PC-9 (cell line): ENCODE results near the gene FANCF. TPM values are rescaled to one million over a fixed set of nuclear protein-coding genes. Genes with fewer than 3 reads are reported as not detected.

Experiments used
- BruUV-seq: library from RNA; stranded (reverse); fragments of 400-500 nt; replicated peaks from 2 replicates; lab custom pipeline; 2021; lab: Mats Ljungman, UMichigan
- CTCF ChIA-PET: fragments of 300-600 bp; sonication (Branson Sonifier 250); formaldehyde crosslinking; loops from one replicate; lab custom pipeline; 2022; ENCODE audit warnings: antibody characterized with exemption; lab: Charles Lee
- POLR2A ChIA-PET: fragments of 300-600 bp; sonication (Branson Sonifier 250); formaldehyde crosslinking; loops from one replicate; lab custom pipeline; 2022; ENCODE audit warnings: antibody characterized with exemption; ENCODE audit not compliant: unreplicated experiment; lab: Charles Lee
- DNase-seq, 2 experiments: peaks; one replicate each; pipeline versions ENCODE4 v3.0.0 to v3.0.0-alpha.2; 2015 to 2022; ENCODE audit warnings: mixed read lengths in 1 of 2
- H2AFZ ChIP-seq: fragments of 200-600 bp; sonication (generic); 2 replicates; pipeline ENCODE4 v1.8.1; 2017; ENCODE audit warnings: antibody characterized with exemption
- H3F3A ChIP-seq: fragments of 200-600 bp; sonication (generic); 2 replicates; pipeline ENCODE4 v1.8.1; 2017; ENCODE audit warnings: antibody characterized with exemption, mild to moderate bottlenecking, low read depth; ENCODE audit not compliant: insufficient read depth
- H3K27ac ChIP-seq: fragments of 200-600 bp; sonication (generic); 2 replicates; pipeline ENCODE4 v1.6.1; 2016; ENCODE audit warnings: mixed run types
- H3K27me3 ChIP-seq: fragments of 200-600 bp; sonication (generic); 2 replicates; pipeline ENCODE4 v1.6.1; 2016; ENCODE audit warnings: low read depth, mixed run types; ENCODE audit not compliant: insufficient read depth
- H3K36me3 ChIP-seq: fragments of 200-600 bp; sonication (generic); 2 replicates; pipeline ENCODE4 v1.6.1; 2016; ENCODE audit warnings: low read depth, mixed run types
- H3K4me1 ChIP-seq: fragments of 200-600 bp; sonication (generic); replicated peaks from 2 replicates; pipeline ENCODE4 v1.6.1; 2016; ENCODE audit warnings: mixed run types; ENCODE audit not compliant: insufficient read depth
- H3K4me2 ChIP-seq: fragments of 200-600 bp; sonication (generic); 2 replicates; pipeline ENCODE4 v1.6.1; 2017; ENCODE audit warnings: mixed run types
- H3K4me3 ChIP-seq: fragments of 200-600 bp; sonication (generic); 2 replicates; pipeline ENCODE4 v1.6.1; 2016; ENCODE audit warnings: mixed run types
- H3K79me2 ChIP-seq: fragments of 200-600 bp; sonication (generic); 2 replicates; pipeline ENCODE4 v1.6.1; 2017; ENCODE audit warnings: low read depth, mixed run types
- H3K9me2 ChIP-seq: fragments of 200-600 bp; sonication (generic); 2 replicates; pipeline ENCODE4 v1.8.1; 2017; ENCODE audit warnings: mild to moderate bottlenecking; ENCODE audit not compliant: insufficient read depth
- H3K9me3 ChIP-seq: fragments of 200-600 bp; sonication (generic); 2 replicates; pipeline ENCODE4 v1.8.1; 2016; ENCODE audit warnings: low read depth; ENCODE audit not compliant: insufficient read depth
- H4K20me1 ChIP-seq: fragments of 200-600 bp; sonication (generic); 2 replicates; pipeline ENCODE4 v1.8.1; 2017; ENCODE audit not compliant: insufficient read depth
- EZH2 ChIP-seq: fragments of 200-600 bp; sonication (generic); IDR thresholded peaks from 2 replicates; pipeline ENCODE4 v1.8.0; 2017; ENCODE audit warnings: antibody characterized with exemption, low read depth
- intact Hi-C: fragments of 100-400 bp; cut with micrococcal nuclease; formaldehyde crosslinking; loops from one replicate; pipeline ENCODE4 v1.10.0; 2022; ENCODE audit not compliant: unreplicated experiment
- total RNA-seq: library from RNA; stranded (reverse); gene quantifications from 2 replicates; pipeline ENCODE4 v1.2.3, GENCODE V29; 2021
- TF ChIP-seq, protein P1 (sequence below): fragments of 200-600 bp; sonication (generic); conservative IDR thresholded peaks from 2 replicates; pipeline ENCODE4 v1.6.1; 2017; ENCODE audit warnings: mixed run types, antibody characterized with exemption, mild to moderate bottlenecking, moderate library complexity

Gene FANCF
- total RNA-seq, 1 experiment from 2014 or later = 8.0 TPM

DNA sequence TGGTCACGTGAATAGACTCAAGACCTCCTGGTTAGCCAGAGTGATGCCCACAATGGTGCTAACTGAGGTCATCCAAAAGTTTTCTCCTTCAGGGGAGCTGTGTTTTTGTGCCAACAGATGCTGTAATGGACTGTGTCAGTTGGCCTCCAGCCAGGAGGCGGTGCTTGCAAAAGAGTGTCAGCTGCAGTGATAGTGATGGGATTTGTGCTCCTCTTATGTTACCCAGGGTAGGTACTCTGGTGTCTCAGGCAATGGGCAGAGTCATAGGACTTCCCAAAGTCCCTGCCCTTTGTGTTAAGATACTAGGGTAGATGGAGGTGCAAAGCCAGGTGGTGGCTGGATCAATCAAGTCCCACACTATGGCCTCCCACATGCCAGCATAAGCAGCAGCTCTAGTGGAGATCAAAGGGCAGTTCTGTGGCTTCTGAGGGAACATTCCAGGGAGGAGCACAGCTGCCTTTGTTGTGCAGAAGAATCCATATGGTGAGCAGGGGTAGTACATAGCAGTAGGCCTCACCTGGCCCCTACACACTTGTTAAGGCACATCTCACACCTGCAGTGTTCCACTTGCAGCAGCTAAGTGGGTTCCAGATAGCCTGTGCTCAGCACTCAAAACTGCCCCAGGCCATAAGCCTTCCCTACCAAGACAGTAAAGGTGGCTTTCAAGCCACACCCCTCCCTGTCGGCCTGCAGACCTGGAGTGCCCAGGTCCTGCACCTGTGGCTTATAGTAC, 9.4 kb upstream of the FANCF start:
- intact Hi-C loops = no loop called here
- Histone ChIP-seq H3K4me3 (no peak overlapping the region), H3K27ac (no peak overlapping the region), H3K4me1 (no peaks in the 10 kb centered on the region), H3F3A (no peaks in the 10 kb centered on the region; the same call in 1 of the 2 replicates), H3K9me2 (no peaks in the 10 kb centered on the region), H3K79me2 (no peaks in the 10 kb centered on the region), H3K27me3 (no peaks in the 10 kb centered on the region), H4K20me1 (no peaks in the 10 kb centered on the region), H3K9me3 (no peaks in the 10 kb centered on the region), H3K36me3 (no peaks in the 10 kb centered on the region), H2AFZ (no peak overlapping the region), H3K4me2 (no peak overlapping the region)
- no peak for TF ChIP-seq EZH2
- TF ChIP-seq, protein P1, sequence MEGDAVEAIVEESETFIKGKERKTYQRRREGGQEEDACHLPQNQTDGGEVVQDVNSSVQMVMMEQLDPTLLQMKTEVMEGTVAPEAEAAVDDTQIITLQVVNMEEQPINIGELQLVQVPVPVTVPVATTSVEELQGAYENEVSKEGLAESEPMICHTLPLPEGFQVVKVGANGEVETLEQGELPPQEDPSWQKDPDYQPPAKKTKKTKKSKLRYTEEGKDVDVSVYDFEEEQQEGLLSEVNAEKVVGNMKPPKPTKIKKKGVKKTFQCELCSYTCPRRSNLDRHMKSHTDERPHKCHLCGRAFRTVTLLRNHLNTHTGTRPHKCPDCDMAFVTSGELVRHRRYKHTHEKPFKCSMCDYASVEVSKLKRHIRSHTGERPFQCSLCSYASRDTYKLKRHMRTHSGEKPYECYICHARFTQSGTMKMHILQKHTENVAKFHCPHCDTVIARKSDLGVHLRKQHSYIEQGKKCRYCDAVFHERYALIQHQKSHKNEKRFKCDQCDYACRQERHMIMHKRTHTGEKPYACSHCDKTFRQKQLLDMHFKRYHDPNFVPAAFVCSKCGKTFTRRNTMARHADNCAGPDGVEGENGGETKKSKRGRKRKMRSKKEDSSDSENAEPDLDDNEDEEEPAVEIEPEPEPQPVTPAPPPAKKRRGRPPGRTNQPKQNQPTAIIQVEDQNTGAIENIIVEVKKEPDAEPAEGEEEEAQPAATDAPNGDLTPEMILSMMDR = no peak
- POLR2A ChIA-PET = no interaction called here
- DNase-seq = peak in 1 of 2 experiments; percentile 22
- no TSS peak for BruUV-seq
- CTCF ChIA-PET = no interaction called here

- no peaks in the 10 kb centered on the region for H3K27me3 ChIP-seq
- no peak for DNase-seq
- no peaks in the 10 kb centered on the region; the same call in 1 of the 2 replicates for H3K9me2 ChIP-seq
- TF ChIP-seq EZH2 = no peak
- TF ChIP-seq, protein P1 = 0 out of 2 replicates have a peak, but pooled peaks have one; percentile 18
- no peaks in the 10 kb centered on the region for H3K9me3 ChIP-seq
- H3F3A ChIP-seq = no peaks in the 10 kb centered on the region; the same call in 1 of the 2 replicates
- no peak overlapping the region for H3K4me3 ChIP-seq
- intact Hi-C loops = no loop called here
- CTCF ChIA-PET = no interaction called here
- no peak overlapping the region for H3K4me2 ChIP-seq
- H3K79me2 ChIP-seq = no peaks in the 10 kb centered on the region
- no peaks in the 10 kb centered on the region for H3K4me1 ChIP-seq
- no peaks in the 10 kb centered on the region for H3K36me3 ChIP-seq
- no peak overlapping the region for H3K27ac ChIP-seq
- no peaks in the 10 kb centered on the region for H4K20me1 ChIP-seq
- POLR2A ChIA-PET = no interaction called here
- BruUV-seq = no TSS peak
- no peak overlapping the region for H2AFZ ChIP-seq
Observed at GRCh38 chr11:22633354-22633902, 7.8 kb upstream of the FANCF start.

GRCh38 chr11:22627421-22627820, 1.8 kb upstream of the FANCF start:
- no peak for DNase-seq
- Histone ChIP-seq H3K4me3 (no peak overlapping the region), H3F3A (peaks cover 12% of the 10 kb centered on the region; the same call in 1 of the 2 replicates), H3K4me2 (no peak overlapping the region), H4K20me1 (no peaks in the 10 kb centered on the region; the same call in 1 of the 2 replicates), H3K27ac (no peak overlapping the region), H3K9me3 (no peaks in the 10 kb centered on the region), H3K79me2 (peaks cover 16% of the 10 kb centered on the region), H3K36me3 (no peaks in the 10 kb centered on the region; the same call in 1 of the 2 replicates), H3K9me2 (no peaks in the 10 kb centered on the region; the same call in 1 of the 2 replicates), H3K27me3 (no peaks in the 10 kb centered on the region), H3K4me1 (peaks cover 15% of the 10 kb centered on the region; the same call in 1 of the 2 replicates), H2AFZ (no peak overlapping the region)
- no TSS peak for BruUV-seq
- intact Hi-C loops = loop anchor here (5.0 kb wide), 1 partner anchor 160 kb away; no protein-coding TSS in a partner anchor
- POLR2A ChIA-PET = no interaction called here
- CTCF ChIA-PET = interaction anchor here (0.7 kb wide), 1 partner anchor 38 kb away, joined by 3 read pairs; no protein-coding TSS in a partner anchor
- TF ChIP-seq, protein P1 = no peak
- no peak for TF ChIP-seq EZH2
